Measurements from ENCODE around the gene ARRDC5.

ARRDC5 gene

GRCh38 chr19:4870025-4870700 lies 32.5 kb downstream of the ARRDC5 start:
- Histone ChIP-seq H3K9ac (no peak overlapping the region), H3K4me2 (ENCODE audit: low read length) (no peak overlapping the region), H3K9me3 (ENCODE audit: control insufficient read depth, low read length) (no peaks in the 10 kb centered on the region), H3K4me1 (peaks cover 2% of the 10 kb centered on the region), H3K27ac (no peak overlapping the region), H3K36me3 (ENCODE audit: control insufficient read depth, insufficient read depth, low read length) (no peaks in the 10 kb centered on the region), H3K79me2 (no peaks in the 10 kb centered on the region), H2AFZ (no peak overlapping the region), H3K4me3 (ENCODE audit: low read depth, low read length) (no peak overlapping the region), H3K27me3 (ENCODE audit: control insufficient read depth, insufficient read depth, low read length) (no peaks in the 10 kb centered on the region)
- no peak for TF ChIP-seq CTCF (IDR thresholded peaks at IDR 0.05)

- no peaks in the 10 kb centered on the region for H3K36me3 ChIP-seq (ENCODE audit: control insufficient read depth, insufficient read depth, low read length)
- peaks cover 2% of the 10 kb centered on the region for H3K4me1 ChIP-seq
- no peak overlapping the region for H3K4me3 ChIP-seq (ENCODE audit: low read depth, low read length)
- no peaks in the 10 kb centered on the region for H3K79me2 ChIP-seq
- H3K9ac ChIP-seq, result no peak overlapping the region
- H3K27me3 ChIP-seq (ENCODE audit: control insufficient read depth, insufficient read depth, low read length), result no peaks in the 10 kb centered on the region
- H3K4me2 ChIP-seq (ENCODE audit: low read length), result no peak overlapping the region
- H2AFZ ChIP-seq, result no peak overlapping the region
- TF ChIP-seq CTCF (IDR thresholded peaks at IDR 0.05), result no peak
- H3K27ac ChIP-seq, result no peak overlapping the region
- H3K9me3 ChIP-seq (ENCODE audit: control insufficient read depth, low read length), result no peaks in the 10 kb centered on the region
These were observed 34.3 kb downstream of the ARRDC5 start for GRCh38 chr19:4868286-4868834.

GRCh38 chr19:4867534-4868285 lies 35.0 kb downstream of the ARRDC5 start, which contains the start of gene PLIN3:
TSS of gene PLIN3 (minus strand) at chr19:4867667. CDS start at chr19:4861394, 6,273 bp downstream.
- no peak for TF ChIP-seq CTCF (IDR thresholded peaks at IDR 0.05)

GRCh38 chr19:4866595-4867424 lies 35.9 kb downstream of the ARRDC5 start:
- peak overlapping the region; percentile 95 for H2AFZ ChIP-seq
- H3K27ac ChIP-seq, result peak overlapping the region; percentile 49
- peak overlapping the region; percentile 78 for H3K4me2 ChIP-seq (ENCODE audit: low read length)
- peaks cover 2% of the 10 kb centered on the region for H3K4me1 ChIP-seq
- no peaks in the 10 kb centered on the region for H3K9me3 ChIP-seq (ENCODE audit: control insufficient read depth, low read length)
- peak overlapping the region; percentile 67 for H3K4me3 ChIP-seq (ENCODE audit: low read depth, low read length)
- peak overlapping the region; percentile 34 for H3K9ac ChIP-seq
- no peaks in the 10 kb centered on the region for H3K36me3 ChIP-seq (ENCODE audit: control insufficient read depth, insufficient read depth, low read length)
- no peak for TF ChIP-seq CTCF (IDR thresholded peaks at IDR 0.05)
- no peaks in the 10 kb centered on the region for H3K79me2 ChIP-seq
- H3K27me3 ChIP-seq (ENCODE audit: control insufficient read depth, insufficient read depth, low read length), result no peaks in the 10 kb centered on the region

More at GRCh38 chr19:4867534-4868285, 35.0 kb downstream of the ARRDC5 start, which contains the start of gene PLIN3:
- no peaks in the 10 kb centered on the region for H3K27me3 ChIP-seq (ENCODE audit: control insufficient read depth, insufficient read depth, low read length)
- peak within 1 kb of the TSS; percentile 95 for H2AFZ ChIP-seq
- H3K36me3 ChIP-seq (ENCODE audit: control insufficient read depth, insufficient read depth, low read length), result no peaks in the 10 kb centered on the region
- H3K27ac ChIP-seq, result peak within 1 kb of the TSS; percentile 49
- H3K4me1 ChIP-seq, result peaks cover 2% of the 10 kb centered on the region
- H3K9ac ChIP-seq, result peak within 1 kb of the TSS; percentile 34
- H3K4me2 ChIP-seq (ENCODE audit: low read length), result peak within 1 kb of the TSS; percentile 78
- H3K79me2 ChIP-seq, result no peaks in the 10 kb centered on the region
- H3K4me3 ChIP-seq (ENCODE audit: low read depth, low read length), result peak within 1 kb of the TSS; percentile 67
- no peaks in the 10 kb centered on the region for H3K9me3 ChIP-seq (ENCODE audit: control insufficient read depth, low read length)
